HCT116 (cell line): ENCODE data around the gene RNF114. TPM values are rescaled to one million over a fixed set of nuclear protein-coding genes. Genes with fewer than 3 reads are reported as not detected.

ENCODE experiments used
- ATAC-seq: fragments of 200-7000 bp; cut with Tn5 transposase; 2 replicates; pipeline ENCODE4 v1.9.1; 2020; ENCODE audit warnings: mild to moderate bottlenecking, moderate library complexity
- BruUV-seq: library from RNA; stranded (reverse); fragments of 400-500 nt; replicated peaks from 2 replicates; lab custom pipeline; 2021; lab: Mats Ljungman, UMichigan
- CTCF ChIA-PET: fragments of 300-600 bp; sonication (Branson Sonifier 250); formaldehyde crosslinking; loops from one replicate; lab custom pipeline; 2021; ENCODE audit warnings: antibody characterized with exemption; lab: Charles Lee
- POLR2A ChIA-PET: fragments of 300-600, 350-600 bp; sonication (Branson Sonifier 250); formaldehyde crosslinking; loops from one replicate; lab custom pipeline; 2021; ENCODE audit warnings: antibody characterized with exemption; lab: Charles Lee
- RAD21 ChIA-PET, 2 experiments: fragments of 300-600 bp; sonication (Branson Sonifier 250); formaldehyde crosslinking; loops; one replicate each; lab custom pipeline; 2023; ENCODE audit warnings: low total read pairs in 2 of 2; ENCODE audit not compliant: uncharacterized antibody in 2 of 2, unreplicated experiment in 2 of 2, low non-redundant PET in 1 of 2; lab: Charles Lee
- DNase-seq: peaks from one replicate; pipeline ENCODE4 v3.0.0-alpha.2; 2010; ENCODE audit warnings: low read depth, low spot score
- H2AFZ ChIP-seq: fragments of 200-600 bp; shearing (Covaris generic), sonication (generic); 2 replicates; pipeline ENCODE4 v1.6.1; 2017; ENCODE audit warnings: low read depth, mixed run types, mixed read lengths, antibody characterized with exemption, low read length; ENCODE audit not compliant: poor library complexity, severe bottlenecking
- H3K27ac ChIP-seq: 2 replicates; pipeline ENCODE4 v1.5.1; 2012; ENCODE audit warnings: low read depth, low read length
- H3K27me3 ChIP-seq: fragments of 200-600 bp; sonication (generic); 2 replicates; pipeline ENCODE4 v1.6.1; 2016; ENCODE audit warnings: mixed run types, low read length, mixed read lengths; ENCODE audit not compliant: insufficient read depth
- H3K36me3 ChIP-seq, 2 experiments: fragments of 200-500 bp in 1 of 2; fragments of 200-600 bp in 1 of 2; sonication (Bioruptor generic) in 1 of 2; sonication (generic) in 1 of 2; 2 replicates each; pipeline versions ENCODE4 v1.5.1 to v1.6.1; 2014 to 2016; ENCODE audit warnings: low read length in 2 of 2, inconsistent platforms in 1 of 2, mixed read lengths in 1 of 2, mixed run types in 1 of 2; ENCODE audit not compliant: insufficient read depth in 2 of 2, control insufficient read depth in 1 of 2
- H3K4me1 ChIP-seq, 2 experiments: fragments of 200-600 bp in 1 of 2; sonication (generic) in 1 of 2; 2 replicates each; pipeline versions ENCODE4 v1.5.1 to v1.6.1; 2012 to 2017; ENCODE audit warnings: low read length in 2 of 2, inconsistent platforms in 1 of 2, mild to moderate bottlenecking in 1 of 2, mixed read lengths in 1 of 2, mixed run types in 1 of 2, moderate library complexity in 1 of 2; ENCODE audit not compliant: insufficient read depth in 2 of 2, control insufficient read depth in 1 of 2
- H3K4me2 ChIP-seq: fragments of 200-600 bp; sonication (generic); 2 replicates; pipeline ENCODE4 v1.6.1; 2017; ENCODE audit warnings: mixed run types, low read length, mixed read lengths
- H3K4me3 ChIP-seq, 2 experiments: fragments of 200-600 bp in 1 of 2; sonication (generic) in 1 of 2; replicated peaks in 1 of 2; 2 replicates each; pipeline ENCODE4 v1.5.1; 2011 to 2016; ENCODE audit warnings: low read length in 2 of 2, control low read depth in 1 of 2, low read depth in 1 of 2, mild to moderate bottlenecking in 1 of 2, mixed read lengths in 1 of 2, mixed run types in 1 of 2
- H3K79me2 ChIP-seq: fragments of 200-600 bp; sonication (generic); 2 replicates; pipeline ENCODE4 v1.6.1; 2017; ENCODE audit warnings: mild to moderate bottlenecking, mixed run types, low read length, moderate library complexity, mixed read lengths; ENCODE audit not compliant: insufficient read depth
- H3K9ac ChIP-seq: fragments of 200-600 bp; sonication (generic); 2 replicates; pipeline ENCODE4 v1.6.1; 2016; ENCODE audit warnings: low read length, mixed read lengths
- H3K9me2 ChIP-seq: fragments of 200-600 bp; sonication (generic), shearing (Covaris generic); 2 replicates; pipeline ENCODE4 v1.6.1; 2017; ENCODE audit warnings: mixed run types, mild to moderate bottlenecking, moderate library complexity; ENCODE audit not compliant: insufficient read depth
- H3K9me3 ChIP-seq, 2 experiments: fragments of 200-500 bp in 1 of 2; fragments of 200-600 bp in 1 of 2; sonication (Bioruptor generic) in 1 of 2; sonication (generic) in 1 of 2; 2 replicates each; pipeline ENCODE4 v1.6.1; 2014 to 2017; ENCODE audit warnings: low read length in 2 of 2, mixed read lengths in 2 of 2, inconsistent platforms in 1 of 2, low read depth in 1 of 2, mild to moderate bottlenecking in 1 of 2, mixed run types in 1 of 2, moderate library complexity in 1 of 2; ENCODE audit not compliant: control insufficient read depth in 1 of 2, insufficient read depth in 1 of 2
- H4K20me1 ChIP-seq: fragments of 200-600 bp; sonication (generic), shearing (Covaris generic); 2 replicates; pipeline ENCODE4 v1.6.1; 2017; ENCODE audit warnings: mixed run types, mild to moderate bottlenecking, moderate library complexity; ENCODE audit not compliant: insufficient read depth
- CBX3 ChIP-seq: IDR thresholded peaks from 2 replicates; pipeline ENCODE4 v1.6.1; 2012; ENCODE audit warnings: low read depth
- EGR1 ChIP-seq: IDR thresholded peaks from 2 replicates; pipeline ENCODE4 v1.6.1; 2012; ENCODE audit warnings: low read depth
- EZH2phosphoT487 ChIP-seq: fragments of 200-600 bp; IDR thresholded peaks from 2 replicates; pipeline ENCODE4 v1.6.1; 2018; ENCODE audit warnings: antibody characterized with exemption, borderline replicate concordance
- FOSL1 ChIP-seq: IDR thresholded peaks from 2 replicates; pipeline ENCODE4 v1.6.1; 2012; ENCODE audit warnings: low read depth
- POLR2AphosphoS5 ChIP-seq: IDR thresholded peaks from 2 replicates; pipeline ENCODE4 v1.6.1; 2011; ENCODE audit warnings: mild to moderate bottlenecking, low read depth, low read length, moderate library complexity
- RAD21 ChIP-seq: IDR thresholded peaks from 2 replicates; pipeline ENCODE4 v1.6.1; 2012; ENCODE audit warnings: low read depth, mild to moderate bottlenecking
- intact Hi-C: fragments of 100-400 bp; cut with micrococcal nuclease; formaldehyde crosslinking; loops from 2 replicates; pipeline ENCODE4 v1.10.0; 2022
- total RNA-seq: library from RNA; stranded (reverse); gene quantifications from one replicate; pipeline ENCODE4 v1.2.1, GENCODE V29; 2021; ENCODE audit not compliant: unreplicated experiment
- TF ChIP-seq, protein P1 (sequence below): IDR thresholded peaks from 2 replicates; pipeline ENCODE4 v1.6.1; 2012
- TF ChIP-seq, protein P2 (sequence below): IDR thresholded peaks from 2 replicates; pipeline ENCODE4 v1.6.1; 2012; ENCODE audit warnings: low read depth
- TF ChIP-seq, protein P3 (sequence below): IDR thresholded peaks from 2 replicates; pipeline ENCODE4 v1.6.1; 2011; ENCODE audit warnings: mild to moderate bottlenecking, low read length, moderate library complexity; ENCODE audit not compliant: insufficient replicate concordance; ENCODE audit errors: extremely low read depth

The RNF114 gene
- total RNA-seq, 1 experiment from 2014 or later, result 66.8 TPM

DNA sequence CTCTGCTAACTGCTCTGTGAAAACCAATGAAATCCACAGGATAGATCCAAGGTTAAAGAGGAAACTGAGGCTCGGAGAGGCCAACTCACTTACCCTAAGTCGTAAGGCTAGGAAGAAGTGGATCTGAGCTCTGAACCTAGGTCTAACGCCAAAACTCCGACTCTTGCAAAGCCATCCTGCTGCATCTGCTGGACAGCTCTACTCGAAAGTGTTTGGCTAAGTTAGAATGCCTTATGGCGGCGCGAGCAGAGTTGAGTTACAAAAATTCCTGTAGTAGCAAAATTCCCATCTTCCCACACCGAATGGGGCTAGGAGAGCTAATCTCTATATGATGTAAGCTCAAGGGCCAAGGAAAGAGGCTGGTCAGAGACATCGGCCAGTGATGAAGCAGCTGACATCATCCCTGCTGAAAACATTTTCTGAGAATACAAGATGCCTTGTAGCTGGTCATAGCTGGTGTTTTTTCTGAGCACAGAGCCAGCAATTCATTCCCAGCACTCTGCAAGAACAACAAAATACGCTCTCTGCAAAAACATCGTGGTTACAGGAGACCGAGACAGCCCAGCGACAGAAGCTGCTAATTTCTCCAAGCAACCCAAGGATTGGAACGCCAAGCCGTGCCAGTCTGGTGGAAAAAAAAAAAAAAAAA, 22.7 kb upstream of the RNF114 start:
- H3K9ac ChIP-seq, result no peak overlapping the region; the same call in 1 of the 2 replicates
- H3K9me2 ChIP-seq, result no peaks in the 10 kb centered on the region
- RAD21 ChIA-PET, result no interaction called here
- peaks cover 0 to 4% of the 10 kb centered on the region in 2 experiments; a peak in 2 of 4 replicates for H3K36me3 ChIP-seq
- H3K9me3 ChIP-seq, result no peaks in the 10 kb centered on the region
- H3K79me2 ChIP-seq, result peaks cover 59% of the 10 kb centered on the region
- no peaks in the 10 kb centered on the region for H4K20me1 ChIP-seq
- BruUV-seq, result no TSS peak
- intact Hi-C loops, result no loop called here
- POLR2A ChIA-PET, result interaction anchor here (0.7 kb wide), 1 partner anchor 153 kb away, joined by 3 read pairs; no protein-coding TSS in a partner anchor
- peaks cover 13 to 26% of the 10 kb centered on the region in 2 experiments for H3K4me1 ChIP-seq
- TF ChIP-seq, protein P1, sequence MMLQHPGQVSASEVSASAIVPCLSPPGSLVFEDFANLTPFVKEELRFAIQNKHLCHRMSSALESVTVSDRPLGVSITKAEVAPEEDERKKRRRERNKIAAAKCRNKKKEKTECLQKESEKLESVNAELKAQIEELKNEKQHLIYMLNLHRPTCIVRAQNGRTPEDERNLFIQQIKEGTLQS, result no peak
- TF ChIP-seq CBX3, result no peak
- TF ChIP-seq RAD21, result no peak
- no peak for TF ChIP-seq FOSL1
- no peak for TF ChIP-seq EZH2phosphoT487
- TF ChIP-seq, protein P2, sequence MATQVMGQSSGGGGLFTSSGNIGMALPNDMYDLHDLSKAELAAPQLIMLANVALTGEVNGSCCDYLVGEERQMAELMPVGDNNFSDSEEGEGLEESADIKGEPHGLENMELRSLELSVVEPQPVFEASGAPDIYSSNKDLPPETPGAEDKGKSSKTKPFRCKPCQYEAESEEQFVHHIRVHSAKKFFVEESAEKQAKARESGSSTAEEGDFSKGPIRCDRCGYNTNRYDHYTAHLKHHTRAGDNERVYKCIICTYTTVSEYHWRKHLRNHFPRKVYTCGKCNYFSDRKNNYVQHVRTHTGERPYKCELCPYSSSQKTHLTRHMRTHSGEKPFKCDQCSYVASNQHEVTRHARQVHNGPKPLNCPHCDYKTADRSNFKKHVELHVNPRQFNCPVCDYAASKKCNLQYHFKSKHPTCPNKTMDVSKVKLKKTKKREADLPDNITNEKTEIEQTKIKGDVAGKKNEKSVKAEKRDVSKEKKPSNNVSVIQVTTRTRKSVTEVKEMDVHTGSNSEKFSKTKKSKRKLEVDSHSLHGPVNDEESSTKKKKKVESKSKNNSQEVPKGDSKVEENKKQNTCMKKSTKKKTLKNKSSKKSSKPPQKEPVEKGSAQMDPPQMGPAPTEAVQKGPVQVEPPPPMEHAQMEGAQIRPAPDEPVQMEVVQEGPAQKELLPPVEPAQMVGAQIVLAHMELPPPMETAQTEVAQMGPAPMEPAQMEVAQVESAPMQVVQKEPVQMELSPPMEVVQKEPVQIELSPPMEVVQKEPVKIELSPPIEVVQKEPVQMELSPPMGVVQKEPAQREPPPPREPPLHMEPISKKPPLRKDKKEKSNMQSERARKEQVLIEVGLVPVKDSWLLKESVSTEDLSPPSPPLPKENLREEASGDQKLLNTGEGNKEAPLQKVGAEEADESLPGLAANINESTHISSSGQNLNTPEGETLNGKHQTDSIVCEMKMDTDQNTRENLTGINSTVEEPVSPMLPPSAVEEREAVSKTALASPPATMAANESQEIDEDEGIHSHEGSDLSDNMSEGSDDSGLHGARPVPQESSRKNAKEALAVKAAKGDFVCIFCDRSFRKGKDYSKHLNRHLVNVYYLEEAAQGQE, result no peak
- TF ChIP-seq POLR2AphosphoS5, result no peak
- TF ChIP-seq EGR1, result no peak
- TF ChIP-seq, protein P3, sequence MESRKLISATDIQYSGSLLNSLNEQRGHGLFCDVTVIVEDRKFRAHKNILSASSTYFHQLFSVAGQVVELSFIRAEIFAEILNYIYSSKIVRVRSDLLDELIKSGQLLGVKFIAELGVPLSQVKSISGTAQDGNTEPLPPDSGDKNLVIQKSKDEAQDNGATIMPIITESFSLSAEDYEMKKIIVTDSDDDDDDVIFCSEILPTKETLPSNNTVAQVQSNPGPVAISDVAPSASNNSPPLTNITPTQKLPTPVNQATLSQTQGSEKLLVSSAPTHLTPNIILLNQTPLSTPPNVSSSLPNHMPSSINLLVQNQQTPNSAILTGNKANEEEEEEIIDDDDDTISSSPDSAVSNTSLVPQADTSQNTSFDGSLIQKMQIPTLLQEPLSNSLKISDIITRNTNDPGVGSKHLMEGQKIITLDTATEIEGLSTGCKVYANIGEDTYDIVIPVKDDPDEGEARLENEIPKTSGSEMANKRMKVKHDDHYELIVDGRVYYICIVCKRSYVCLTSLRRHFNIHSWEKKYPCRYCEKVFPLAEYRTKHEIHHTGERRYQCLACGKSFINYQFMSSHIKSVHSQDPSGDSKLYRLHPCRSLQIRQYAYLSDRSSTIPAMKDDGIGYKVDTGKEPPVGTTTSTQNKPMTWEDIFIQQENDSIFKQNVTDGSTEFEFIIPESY, result no peak
- H3K27me3 ChIP-seq, result no peaks in the 10 kb centered on the region
- H2AFZ ChIP-seq, result no peak overlapping the region
- peak overlapping the region; percentile 84 for H3K4me2 ChIP-seq
- H3K4me3 ChIP-seq, result peak overlapping the region in 1 of 2 experiments; percentile 90; a peak in 2 of 4 replicates
- H3K27ac ChIP-seq, result no peak overlapping the region
- ATAC-seq (no peak), DNase-seq (no peak)
- CTCF ChIA-PET, result interaction anchor here (0.9 kb wide), 1 partner anchor 25 kb away, joined by 4 read pairs; no protein-coding TSS in a partner anchor
